GM12878 (cell line): ENCODE data around the gene MS4A12. TPM values are rescaled to one million over a fixed set of nuclear protein-coding genes. Genes with fewer than 3 reads are reported as not detected.
"Not testable (repeated sequence)": the region's sequence is repeated elsewhere in the genome, so short reads cannot be mapped to it uniquely, and the experiment has no call there.

Experiments used
- ATAC-seq: fragments of 200-7000 bp; cut with Tn5 transposase; 3 replicates; pipeline ENCODE4 v1.9.1; 2020; ENCODE audit warnings: mild to moderate bottlenecking, moderate library complexity
- BruUV-seq: library from RNA; stranded (reverse); fragments of 400-500 nt; replicated peaks from 2 replicates; lab custom pipeline; 2021; lab: Mats Ljungman, UMichigan
- CTCF ChIA-PET: fragments of 300-600 bp; sonication (Branson Sonifier 250); formaldehyde crosslinking; extraction: SDS; loops from one replicate; lab custom pipeline; 2021; ENCODE audit warnings: inconsistent platforms; lab: Yijun Ruan, JAX
- POLR2A ChIA-PET: fragments of 350-600 bp; formaldehyde crosslinking; extraction: SDS; loops from one replicate; lab custom pipeline; 2021; ENCODE audit warnings: inconsistent platforms; lab: Charles Lee
- RAD21 ChIA-PET: fragments of 300-600 bp; sonication (Branson Sonifier 250); formaldehyde crosslinking; loops from one replicate; lab custom pipeline; 2023; ENCODE audit warnings: antibody characterized with exemption; ENCODE audit not compliant: unreplicated experiment; lab: Charles Lee
- SMC1A ChIA-PET: fragments of 300-600 bp; sonication (Branson Sonifier 250); formaldehyde crosslinking; loops from one replicate; lab custom pipeline; 2023; ENCODE audit not compliant: unreplicated experiment, uncharacterized antibody; lab: Charles Lee
- DNase-seq: peaks from one replicate; pipeline ENCODE4 v3.0.0-alpha.2; 2011; ENCODE audit warnings: low read depth, low spot score
- FAIRE-seq: peaks from 3 replicates; lab custom pipeline; 2011; peaks lifted over from hg19 to GRCh38; lab: Jason Lieb, UNC
- H2AFZ ChIP-seq: 2 replicates; pipeline ENCODE4 v1.6.0; 2011; ENCODE audit warnings: low read depth, low read length, control low read depth; ENCODE audit not compliant: control insufficient read depth
- H3K27ac ChIP-seq: 2 replicates; pipeline ENCODE4 v1.5.1; 2011; ENCODE audit warnings: control low read depth; ENCODE audit not compliant: control insufficient read depth, insufficient read depth
- H3K27me3 ChIP-seq, 2 experiments: replicated peaks in 1 of 2; 2 replicates each; pipeline versions ENCODE4 v1.6.0 to v1.6.1; 2011; ENCODE audit warnings: low read length in 1 of 2; ENCODE audit not compliant: control insufficient read depth in 2 of 2, insufficient read depth in 2 of 2
- H3K36me3 ChIP-seq, 2 experiments: 2 replicates each; pipeline ENCODE4 v1.5.1; 2011; ENCODE audit warnings: low read length in 1 of 2; ENCODE audit not compliant: control insufficient read depth in 2 of 2, insufficient read depth in 2 of 2
- H3K4me1 ChIP-seq: 2 replicates; pipeline ENCODE4 v1.6.1; 2011; ENCODE audit warnings: mild to moderate bottlenecking, low read length, moderate library complexity, mixed read lengths; ENCODE audit not compliant: control insufficient read depth, insufficient read depth
- H3K4me2 ChIP-seq: 2 replicates; pipeline ENCODE4 v1.6.0; 2011; ENCODE audit warnings: control low read depth; ENCODE audit not compliant: control insufficient read depth, insufficient read depth
- H3K4me3 ChIP-seq: fragments of 200-600 bp; sonication (generic); 2 replicates; pipeline ENCODE4 v1.5.1; 2016
- H3K79me2 ChIP-seq: 2 replicates; pipeline ENCODE4 v1.6.0; 2011; ENCODE audit warnings: low read length; ENCODE audit not compliant: control insufficient read depth, insufficient read depth
- H3K9ac ChIP-seq: 2 replicates; pipeline ENCODE4 v1.8.0; 2011; ENCODE audit warnings: low read length, control low read depth, mixed read lengths; ENCODE audit not compliant: control insufficient read depth, insufficient read depth
- H3K9me3 ChIP-seq: replicated peaks from 3 replicates; pipeline ENCODE4 v1.5.1; 2011; ENCODE audit warnings: mild to moderate bottlenecking, low read length; ENCODE audit not compliant: control insufficient read depth, insufficient read depth
- H4K20me1 ChIP-seq: 2 replicates; pipeline ENCODE4 v1.6.0; 2011; ENCODE audit not compliant: control insufficient read depth, insufficient read depth
- BACH1 ChIP-seq: fragments of 450-650 bp; IDR thresholded peaks from 2 replicates; pipeline ENCODE4 v1.6.1; 2017; ENCODE audit warnings: mild to moderate bottlenecking, borderline replicate concordance
- CEBPZ ChIP-seq: fragments of 150-350 bp; IDR thresholded peaks from 2 replicates; pipeline ENCODE4 v1.6.1; 2016; ENCODE audit warnings: low read depth, low read length
- FOS ChIP-seq: IDR thresholded peaks from 3 replicates; pipeline ENCODE4 v1.6.1; 2011; ENCODE audit warnings: borderline replicate concordance; ENCODE audit not compliant: insufficient read length; ENCODE audit errors: extremely low read depth
- IKZF1 ChIP-seq: fragments of 450-650 bp; conservative IDR thresholded peaks from 2 replicates; pipeline ENCODE4 v1.6.1; 2017; ENCODE audit warnings: antibody characterized with exemption, mild to moderate bottlenecking
- KAT2A ChIP-seq: conservative IDR thresholded peaks from 2 replicates; pipeline ENCODE4 v1.6.1; 2011; ENCODE audit warnings: low read depth, low read length; ENCODE audit not compliant: control insufficient read depth
- KDM1A ChIP-seq: fragments of 200-600 bp; sonication (generic); IDR thresholded peaks from 2 replicates; pipeline ENCODE4 v1.6.1; 2016; ENCODE audit warnings: borderline replicate concordance
- RB1 ChIP-seq: fragments of 450-650 bp; formaldehyde crosslinking; IDR thresholded peaks from 2 replicates; pipeline ENCODE4 v1.6.1; 2017; ENCODE audit warnings: mild to moderate bottlenecking, borderline replicate concordance
- RBBP5 ChIP-seq: fragments of 200-600 bp; sonication (generic); conservative IDR thresholded peaks from 2 replicates; pipeline ENCODE4 v1.6.1; 2016
- RCOR1 ChIP-seq: conservative IDR thresholded peaks from 2 replicates; pipeline ENCODE4 v1.6.1; 2012; ENCODE audit warnings: low read depth, low read length, improper control_type of control experiment
- ZBTB40 ChIP-seq: fragments of 450-650 bp; IDR thresholded peaks from 2 replicates; pipeline ENCODE4 v1.6.1; 2016; ENCODE audit warnings: mild to moderate bottlenecking, moderate library complexity, borderline replicate concordance
- WGBS: methylation state at CpG from one replicate; pipeline ENCODE4 v1.1.6; 2016; ENCODE audit warnings: low lambda C conversion rate; ENCODE audit not compliant: insufficient replicate concordance, insufficient coverage; ENCODE audit errors: missing lambda C conversion rate; 5-methylcytosine and 5-hydroxymethylcytosine counted together
- in situ Hi-C: fragments of 300-500 bp; cut with MboI; formaldehyde crosslinking; loops from 9 replicates; pipeline ENCODE4 v1.14.3; 2018; ENCODE audit warnings: mixed read lengths
- intact Hi-C: fragments of 100-400 bp; cut with micrococcal nuclease; formaldehyde crosslinking; loops from one replicate; pipeline ENCODE4 v1.14.2; 2022; ENCODE audit not compliant: unreplicated experiment
- polyA plus RNA-seq, 11 experiments: library from polyadenylated mRNA; depleted of rRNA in 4 of 11; unstranded in 6 of 11; stranded (reverse) in 5 of 11; fragments of >200 nt; fragmentation: Nextera tagmentation in 4 of 11; fragmentation: Illumina TruSeq in 1 of 11; extraction: Ambion mirVana in 4 of 11; extraction: Trizol in 1 of 11; gene quantifications; 1 replicate in 1 of 11; 2 replicates in 10 of 11; pipeline versions ENCODE4 v1.2.1 to v1.2.3, GENCODE V29; 2011 to 2016; ENCODE audit warnings: inconsistent platforms in 2 of 11, missing spikeins in 2 of 11, low read depth in 1 of 11
- total RNA-seq, 4 experiments: library from RNA; depleted of rRNA in 3 of 4; stranded (reverse); fragments of >200 nt in 3 of 4; fragmentation: Illumina TruSeq in 1 of 4; extraction: Trizol in 1 of 4; gene quantifications; 2 replicates each; pipeline versions ENCODE4 v1.2.1 to v1.2.3, GENCODE V29; 2013 to 2021

The MS4A12 gene
- total and polyA plus RNA-seq, 10 of the 15 experiments (the other 5 are each of a cell fraction or from before 2014, with no cell fraction given): 0.05 TPM; not detected in 9

GRCh38 chr11:60530454-60531100, 38.0 kb downstream of the MS4A12 start:
- Histone ChIP-seq H3K79me2 (no peaks in the 10 kb centered on the region), H3K27ac (no peak overlapping the region), H3K9ac (no peak overlapping the region), H4K20me1 (no peaks in the 10 kb centered on the region), H3K4me3 (no peak overlapping the region), H3K4me1 (peaks cover 9% of the 10 kb centered on the region), H3K9me3 (no peaks in the 10 kb centered on the region), H3K36me3 (no peaks in the 10 kb centered on the region), H2AFZ (no peak overlapping the region), H3K27me3 (no peaks in the 10 kb centered on the region), H3K4me2 (no peak overlapping the region)
- DNase-seq: no peak
- POLR2A ChIA-PET: no interaction called here
- no TSS peak for BruUV-seq
- intact Hi-C loops (no loop called here), in situ Hi-C loops (no loop called here)
- 91% methylated on average over 3 of the region's 3 CpGs for WGBS
- FAIRE-seq: no peak
- SMC1A ChIA-PET: no interaction called here
- CTCF ChIA-PET: no interaction called here
- ATAC-seq: no peak
- TF ChIP-seq CEBPZ (no peak), RCOR1 (no peak), IKZF1 (no peak), BACH1 (no peak), FOS (no peak), KDM1A (no peak), RB1 (no peak), ZBTB40 (no peak), RBBP5 (no peak), KAT2A (no peak)
- RAD21 ChIA-PET: no interaction called here

GRCh38 chr11:60532383-60532782, 39.8 kb downstream of the MS4A12 start:
- SMC1A ChIA-PET, H3K9ac ChIP-seq, H3K27me3 ChIP-seq, CTCF ChIA-PET, BruUV-seq, H3K79me2 ChIP-seq, H3K4me1 ChIP-seq, in situ Hi-C loops, H4K20me1 ChIP-seq, ATAC-seq, H3K4me3 ChIP-seq, H3K36me3 ChIP-seq, H3K9me3 ChIP-seq, H3K4me2 ChIP-seq, intact Hi-C loops, DNase-seq, H3K27ac ChIP-seq, POLR2A ChIA-PET, H2AFZ ChIP-seq, FAIRE-seq, RAD21 ChIA-PET: not testable (repeated sequence)
- 69% methylated on average over 12 of the region's 18 CpGs for whole genome bisulfite sequencing
